Left lobe of liver (tissue), 2 donors: ENCODE measurements around the gene KLHDC4. TPM values are rescaled to one million over a fixed set of nuclear protein-coding genes. Genes with fewer than 3 reads are reported as not detected.
"Not testable (repeated sequence)": the region's sequence is repeated elsewhere in the genome, so short reads cannot be mapped to it uniquely, and the experiment has no call there.

ENCODE experiments used
- ATAC-seq: fragments of 200-7000 bp; cut with Tn5 transposase; one replicate; pipeline ENCODE4 v1.9.1; 2020; ENCODE audit warnings: mild to moderate bottlenecking, moderate library complexity
- DNase-seq: peaks from one replicate; pipeline ENCODE4 v3.0.0-alpha.2; 2020; ENCODE audit warnings: low spot score
- total RNA-seq: library from RNA; stranded (reverse); gene quantifications from one replicate; pipeline ENCODE4 v1.2.1, GENCODE V29; 2021
- donor health status: DM: no; HTN: no; CAD: no; lungs with moderate emphysema.
- donor health status: DM: no; HTN: yes; CAD: no.

Gene KLHDC4
- total RNA-seq, 1 donor from 2014 or later: 17.2 TPM

GRCh38 chr16:87746178-87746577 lies 19.6 kb downstream of the KLHDC4 start:
- DNase-seq (no peak), ATAC-seq (no peak)

GRCh38 chr16:87744750-87745514 lies 20.9 kb downstream of the KLHDC4 start:
- ATAC-seq (peak; percentile 23), DNase-seq (no peak)

- ATAC-seq (no peak), DNase-seq (no peak)
Measured at GRCh38 chr16:87742781-87743490, 22.9 kb downstream of the KLHDC4 start.

- ATAC-seq (no peak), DNase-seq (no peak)
Measured at GRCh38 chr16:87741700-87742415, 23.9 kb downstream of the KLHDC4 start.

GRCh38 chr16:87740909-87741424 lies 24.8 kb downstream of the KLHDC4 start:
- no peak for DNase-seq
- peak; percentile 59 for ATAC-seq

GRCh38 chr16:87740441-87740840 lies 25.3 kb downstream of the KLHDC4 start:
- DNase-seq (no peak), ATAC-seq (no peak)

- no peak for ATAC-seq
- DNase-seq: no peak
Measured at GRCh38 chr16:87739801-87740200, 26.0 kb downstream of the KLHDC4 start.

GRCh38 chr16:87736008-87736382 lies 29.8 kb downstream of the KLHDC4 start:
- no peak for ATAC-seq
- no peak for DNase-seq

GRCh38 chr16:87735270-87736007 lies 30.3 kb downstream of the KLHDC4 start:
- no peak for ATAC-seq
- DNase-seq: no peak

- ATAC-seq (no peak), DNase-seq (no peak)
Measured at GRCh38 chr16:87734644-87735043, 31.1 kb downstream of the KLHDC4 start.

GRCh38 chr16:87733190-87733589 lies 32.6 kb downstream of the KLHDC4 start:
- ATAC-seq: no peak
- DNase-seq: no peak

- ATAC-seq: no peak
- DNase-seq: no peak
Measured at GRCh38 chr16:87731607-87732006, 34.2 kb downstream of the KLHDC4 start.

- ATAC-seq (no peak), DNase-seq (no peak)
Measured at GRCh38 chr16:87729266-87729954, 36.4 kb downstream of the KLHDC4 start.

GRCh38 chr16:87728026-87728425 lies 37.8 kb downstream of the KLHDC4 start:
- ATAC-seq: no peak
- no peak for DNase-seq

GRCh38 chr16:87727346-87727745 lies 38.4 kb downstream of the KLHDC4 start:
- ATAC-seq: no peak
- no peak for DNase-seq

- DNase-seq, ATAC-seq: not testable (repeated sequence)
Measured at GRCh38 chr16:87726577-87726976, 39.2 kb downstream of the KLHDC4 start.

GRCh38 chr16:87725596-87726235 lies 40.1 kb downstream of the KLHDC4 start:
- ATAC-seq: no peak
- no peak for DNase-seq

- ATAC-seq: no peak
- DNase-seq: no peak
Measured at GRCh38 chr16:87724490-87725291, 41.1 kb downstream of the KLHDC4 start.

- DNase-seq (no peak), ATAC-seq (no peak)
Measured at GRCh38 chr16:87723226-87723623, 42.6 kb downstream of the KLHDC4 start.
